Activated CD8-positive, alpha-beta memory T cell treated with anti-CD3 and anti-CD28 coated beads for 48 hours (primary cell): Measurements from ENCODE around the gene CALCR.
A peak's percentile ranks its signal among the peaks of the same experiment; 100 is the strongest.

ENCODE experiments used
- DNase-seq, 3 experiments: peaks; one replicate each; pipeline ENCODE4 v3.0.0-alpha.2; 2020; ENCODE audit warnings: low read depth in 2 of 3, low spot score in 2 of 3

Gene CALCR

GRCh38 chr7:93448176-93448575 lies 126.3 kb downstream of the CALCR start:
- DNase-seq, result no peak

GRCh38 chr7:93447509-93447908 lies 127.0 kb downstream of the CALCR start:
- DNase-seq, result no peak

- DNase-seq, result peak in 1 of 3 experiments; percentile 21
These were observed 131.9 kb downstream of the CALCR start for GRCh38 chr7:93442478-93443224.

- DNase-seq, result no peak
These were observed 138.7 kb downstream of the CALCR start for GRCh38 chr7:93435791-93436190.

GRCh38 chr7:93432130-93432529 lies 142.4 kb downstream of the CALCR start:
- DNase-seq, result no peak

- no peak for DNase-seq
These were observed 143.5 kb downstream of the CALCR start for GRCh38 chr7:93430917-93431588.

GRCh38 chr7:93429563-93429962 lies 145.0 kb downstream of the CALCR start:
- DNase-seq, result no peak

GRCh38 chr7:93427107-93427506 lies 147.4 kb downstream of the CALCR start:
- no peak for DNase-seq

- no peak for DNase-seq
These were observed 148.3 kb downstream of the CALCR start for GRCh38 chr7:93426155-93426696.

- DNase-seq, result no peak
These were observed 159.9 kb downstream of the CALCR start for GRCh38 chr7:93414574-93414973.

GRCh38 chr7:93409324-93409723 lies 165.2 kb downstream of the CALCR start:
- DNase-seq, result no peak

- DNase-seq, result no peak
These were observed 167.3 kb downstream of the CALCR start for GRCh38 chr7:93407239-93407638.

- DNase-seq, result no peak
These were observed 171.6 kb downstream of the CALCR start for GRCh38 chr7:93402944-93403343.

- no peak for DNase-seq
These were observed 174.9 kb downstream of the CALCR start for GRCh38 chr7:93399642-93400041.

- no peak for DNase-seq
These were observed 181.5 kb downstream of the CALCR start for GRCh38 chr7:93392984-93393383.

- DNase-seq, result no peak
These were observed 183.9 kb downstream of the CALCR start for GRCh38 chr7:93390660-93391059.

- no peak for DNase-seq
These were observed 192.2 kb downstream of the CALCR start for GRCh38 chr7:93382362-93382761.

GRCh38 chr7:93378131-93378760 lies 196.3 kb downstream of the CALCR start:
- no peak for DNase-seq

GRCh38 chr7:93375603-93376002 lies 198.9 kb downstream of the CALCR start:
- DNase-seq, result no peak
